Measurements from ENCODE around the gene HNRNPF.
"Not testable (repeated sequence)": the region's sequence is repeated elsewhere in the genome, so short reads cannot be mapped to it uniquely, and the experiment has no call there.

GRCh38 chr10:43393186-43393585 lies 15.8 kb downstream of the HNRNPF start:
- TF ChIP-seq CTCF (IDR thresholded peaks at IDR 0.05; ENCODE audit: low read depth, low read length, missing input control); JUND (IDR thresholded peaks at IDR 0.05): not testable (repeated sequence)
